Activated CD8-positive, alpha-beta memory T cell treated with anti-CD3 and anti-CD28 coated beads for 4 hours (primary cell): ENCODE results near the gene RACGAP1.

Experiments used
- DNase-seq, 2 donors: peaks; one replicate each; pipeline ENCODE4 v3.0.0-alpha.2; 2020; ENCODE audit warnings: low read depth in 2 of 2

RACGAP1 gene

DNA sequence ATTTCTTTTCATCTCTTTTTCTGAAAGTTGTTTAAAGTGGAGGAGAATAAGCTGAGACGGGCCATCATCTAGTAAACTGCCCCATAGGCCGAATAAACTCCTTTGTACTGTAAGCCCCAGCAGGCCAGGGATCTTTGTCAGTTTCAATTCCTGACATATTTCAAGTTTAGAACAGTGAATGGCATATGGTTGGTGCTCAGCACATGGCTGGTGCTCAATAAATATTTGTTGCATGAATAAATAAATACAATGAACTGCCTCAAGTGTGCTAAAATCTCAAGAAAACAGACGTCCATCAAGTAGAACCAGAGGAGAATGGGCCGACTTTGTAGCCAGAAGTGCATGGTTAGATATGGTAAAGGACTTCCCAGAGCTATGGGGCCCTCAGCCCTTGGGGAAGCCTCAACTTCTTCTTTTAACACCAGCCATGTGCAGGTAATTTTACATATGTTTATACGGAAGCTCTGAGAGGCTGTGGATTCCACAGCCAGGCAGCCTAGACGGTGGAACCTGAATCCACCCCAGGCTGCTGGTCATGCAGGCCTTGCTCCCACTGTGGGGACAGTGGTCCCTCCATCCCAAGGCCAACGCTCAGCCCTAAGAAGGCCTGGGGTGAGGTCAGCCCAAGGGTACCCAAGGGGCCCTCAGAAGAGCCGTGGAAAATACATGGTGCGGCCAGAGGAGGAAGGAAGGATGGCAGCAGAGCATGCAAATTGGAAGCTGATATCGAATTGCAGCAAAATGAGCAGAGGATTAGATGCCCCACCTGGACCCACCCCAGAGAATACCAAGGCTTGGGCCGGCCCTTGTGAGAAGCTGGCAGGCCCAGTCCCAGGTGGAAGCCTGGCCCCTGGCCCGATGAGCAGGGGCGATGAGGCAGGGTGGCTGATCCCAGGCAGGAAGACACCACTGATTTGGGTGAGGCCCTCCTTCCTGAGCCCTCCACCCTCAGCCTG, 83.5 kb downstream of the RACGAP1 start:
- no peak for DNase-seq

- DNase-seq, result no peak
These were observed 85.6 kb downstream of the RACGAP1 start for GRCh38 chr12:49939707-49940106.

- no peak for DNase-seq
These were observed 86.0 kb downstream of the RACGAP1 start for GRCh38 chr12:49939307-49939706.
